Embryonic facial prominence (tissue), 1 donor: ENCODE measurements around the gene SCAANT1.

Experiments
- DNase-seq: peaks from one replicate; pipeline ENCODE4 v3.0.0-alpha.2; 2016; ENCODE audit errors: extremely low spot score

SCAANT1 gene

GRCh38 chr3:63934041-63934866, 22.1 kb upstream of the SCAANT1 start:
- DNase-seq = no peak

- DNase-seq = no peak
These were observed 21.3 kb upstream of the SCAANT1 start for GRCh38 chr3:63933459-63933858.

- no peak for DNase-seq
These were observed 20.5 kb upstream of the SCAANT1 start for GRCh38 chr3:63932509-63933212.

GRCh38 chr3:63931290-63931689, 19.1 kb upstream of the SCAANT1 start:
- no peak for DNase-seq

GRCh38 chr3:63927422-63928280, 15.5 kb upstream of the SCAANT1 start:
- no peak for DNase-seq

DNA sequence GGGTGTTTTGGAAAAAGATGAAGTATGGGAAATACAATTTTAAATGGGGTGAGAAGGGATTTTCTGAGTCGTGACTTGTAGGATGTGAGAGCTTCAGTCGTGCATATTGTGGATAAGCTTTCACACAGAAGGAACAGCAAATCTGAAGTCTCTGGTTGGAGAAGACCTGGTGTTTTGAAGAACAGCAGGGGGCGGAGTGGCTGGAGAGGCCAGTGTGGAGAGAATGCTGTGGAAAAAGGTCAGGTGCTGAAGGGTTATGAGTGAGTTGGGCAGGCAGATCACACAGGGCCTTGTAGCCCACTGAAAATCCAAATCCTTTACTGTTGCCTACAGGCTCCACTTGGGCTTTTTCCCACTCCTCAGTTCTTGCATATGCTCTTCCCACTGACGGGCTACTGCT, 14.1 kb upstream of the SCAANT1 start:
- DNase-seq = no peak

GRCh38 chr3:63922491-63923199, 10.5 kb upstream of the SCAANT1 start:
- DNase-seq = no peak

GRCh38 chr3:63921741-63922482, 9.7 kb upstream of the SCAANT1 start:
- DNase-seq = no peak

DNA sequence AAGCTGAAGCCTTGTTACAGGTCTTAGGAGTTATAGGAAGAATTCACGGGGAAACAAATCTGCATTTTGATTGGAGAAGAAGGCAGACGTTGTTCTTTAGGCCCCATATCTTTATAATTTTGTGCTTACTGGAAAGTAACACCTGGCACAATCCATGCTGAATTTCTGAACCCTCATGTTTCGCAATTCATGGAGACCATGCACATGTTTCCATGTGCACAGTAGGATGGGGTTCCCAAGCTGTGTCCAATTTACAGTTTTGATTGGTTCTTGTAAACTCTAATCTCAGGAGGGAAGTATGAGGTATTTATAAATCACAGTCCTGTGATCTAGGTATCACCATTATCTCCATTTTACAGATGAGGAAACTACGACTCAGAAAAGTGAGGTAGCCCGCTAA, 7.8 kb upstream of the SCAANT1 start:
- DNase-seq = no peak

DNA sequence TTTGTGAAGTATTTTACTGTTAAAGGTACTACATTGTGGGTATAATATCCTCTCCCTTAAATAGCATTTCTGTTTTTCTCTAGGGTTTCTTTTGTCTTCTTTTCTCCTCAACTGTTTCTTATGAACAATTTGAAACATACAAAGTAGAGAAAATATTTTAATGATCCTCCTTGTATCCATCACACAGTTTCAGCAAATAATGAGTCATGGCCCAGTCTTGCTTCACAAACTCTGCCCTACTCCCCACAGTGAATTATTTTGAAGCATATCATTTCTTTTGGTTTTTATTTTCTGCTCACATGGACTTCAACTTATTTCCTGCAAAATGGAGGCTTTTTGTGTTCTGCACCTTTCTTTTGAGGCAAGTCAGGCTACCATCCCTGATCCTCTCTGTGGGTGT, 6.1 kb upstream of the SCAANT1 start:
- DNase-seq = no peak

- DNase-seq = no peak
These were observed 2.1 kb upstream of the SCAANT1 start for GRCh38 chr3:63914312-63914711.

GRCh38 chr3:63912768-63913588, 795 bp upstream of the SCAANT1 start:
- DNase-seq = peak; percentile 35

DNA sequence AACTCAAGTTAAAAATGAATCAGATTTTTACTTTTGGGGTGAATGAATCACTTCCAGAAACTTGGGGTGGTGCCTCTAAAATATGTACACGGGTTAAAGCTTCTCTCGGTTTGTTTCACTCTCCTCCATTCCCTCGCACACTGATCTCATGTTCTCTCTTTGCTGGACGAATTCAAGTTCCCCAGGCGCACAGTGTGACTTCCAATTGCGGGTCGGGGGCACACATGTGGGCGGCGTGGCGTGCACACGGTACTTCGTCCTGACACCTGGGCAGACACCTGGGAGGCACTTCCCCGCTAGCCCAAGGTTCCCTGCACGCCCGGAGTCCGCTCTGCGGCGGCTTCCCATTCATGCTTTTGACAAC, 692 bp downstream of the SCAANT1 start:
- no peak for DNase-seq

DNA sequence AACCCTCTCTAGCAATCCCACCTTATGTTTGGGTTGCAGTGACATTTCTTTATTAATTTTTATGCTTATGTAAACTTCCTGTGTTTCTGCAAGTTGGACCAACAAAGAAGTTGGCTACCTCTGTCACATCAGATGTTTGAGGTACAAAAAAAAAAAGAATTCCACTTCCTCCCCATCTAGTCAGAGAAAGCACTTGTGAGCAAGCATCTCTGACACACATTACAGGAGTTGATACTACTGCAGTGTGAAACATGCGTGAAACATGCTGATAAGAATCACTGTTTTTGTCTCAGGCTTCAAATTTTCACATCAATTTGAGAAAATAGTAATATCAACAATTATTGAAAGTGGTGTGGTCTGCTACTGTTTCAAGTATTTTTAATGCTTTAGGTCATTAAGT, 1.3 kb downstream of the SCAANT1 start:
- no peak for DNase-seq

DNA sequence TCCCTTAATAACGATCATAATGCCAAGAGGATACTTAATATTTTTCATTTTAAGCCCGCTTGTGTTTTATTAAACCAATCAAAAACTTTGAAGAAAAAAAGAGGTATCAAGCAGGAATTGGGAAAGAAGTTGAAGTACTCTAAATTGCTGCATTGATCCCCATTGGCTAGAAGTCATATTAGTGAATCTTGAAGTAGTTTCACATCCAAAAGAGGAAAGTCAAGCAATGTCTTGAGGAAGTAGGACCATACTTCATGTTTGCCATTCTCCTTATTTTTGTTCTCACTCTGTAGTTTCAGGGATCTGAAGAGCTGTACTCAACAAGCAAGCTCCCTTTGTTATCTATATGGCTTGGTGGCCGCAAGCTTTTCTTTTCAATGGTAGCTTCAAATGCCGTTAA, 2.2 kb downstream of the SCAANT1 start:
- no peak for DNase-seq

DNA sequence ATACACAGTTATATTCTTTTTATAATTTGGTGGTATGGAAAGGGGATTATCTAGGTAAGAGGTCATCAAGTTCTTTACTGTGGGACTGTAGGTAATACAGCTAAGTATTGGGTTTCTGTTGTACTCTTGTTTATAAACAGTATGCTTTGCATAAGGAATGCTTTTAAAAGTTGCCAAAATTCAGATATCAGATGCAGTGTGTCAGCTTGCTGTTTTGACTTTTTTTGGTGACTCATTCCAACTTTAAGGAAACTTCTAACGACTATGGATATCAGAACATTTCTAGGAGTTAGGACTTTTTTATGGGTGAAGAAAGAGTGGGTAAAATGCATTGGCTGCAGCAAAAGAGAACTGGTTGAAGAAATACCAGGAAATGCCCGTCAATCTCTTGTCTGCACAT, 2.8 kb downstream of the SCAANT1 start:
- no peak for DNase-seq

- no peak for DNase-seq
These were observed 3.4 kb downstream of the SCAANT1 start for GRCh38 chr3:63908776-63909175.

GRCh38 chr3:63908081-63908736, 4.0 kb downstream of the SCAANT1 start:
- DNase-seq = no peak

GRCh38 chr3:63905731-63906620, 6.2 kb downstream of the SCAANT1 start:
- DNase-seq = no peak
